C4-2B (cell line): ENCODE data around the gene S1PR3.

Experiments
- H3K27ac ChIP-seq: fragments of 450-650 bp; 2 replicates; pipeline ENCODE4 v1.5.1; 2017
- CTCF ChIP-seq: fragments of 450-650 bp; conservative IDR thresholded peaks from 2 replicates; pipeline ENCODE4 v1.5.1; 2017; ENCODE audit warnings: mild to moderate bottlenecking
- ZFX ChIP-seq: fragments of 450-650 bp; IDR thresholded peaks from 2 replicates; pipeline ENCODE4 v1.6.1; 2017

Gene S1PR3

GRCh38 chr9:88993871-88994460, 2.7 kb downstream of the S1PR3 start:
- no peak for TF ChIP-seq CTCF
- no peak for TF ChIP-seq ZFX
- H3K27ac ChIP-seq: peak overlapping the region; percentile 5; the same call in 1 of the 2 replicates

GRCh38 chr9:88994469-88995199, 3.4 kb downstream of the S1PR3 start:
- peak overlapping the region; percentile 5; the same call in 1 of the 2 replicates for H3K27ac ChIP-seq
- TF ChIP-seq CTCF: no peak
- no peak for TF ChIP-seq ZFX

- no peak overlapping the region for H3K27ac ChIP-seq
- TF ChIP-seq ZFX (no peak), CTCF (no peak)
These were observed 3.9 kb downstream of the S1PR3 start for GRCh38 chr9:88995200-88995577.

GRCh38 chr9:88995627-88996026, 4.4 kb downstream of the S1PR3 start:
- no peak overlapping the region for H3K27ac ChIP-seq
- TF ChIP-seq ZFX (no peak), CTCF (no peak)

- no peak for TF ChIP-seq CTCF
- no peak for TF ChIP-seq ZFX
- H3K27ac ChIP-seq: 0 out of 2 replicates have a peak overlapping the region, but pooled peaks have one; percentile 6
These were observed 5.0 kb downstream of the S1PR3 start for GRCh38 chr9:88996046-88996920.

- TF ChIP-seq CTCF (no peak), ZFX (no peak)
- 0 out of 2 replicates have a peak overlapping the region, but pooled peaks have one; percentile 6 for H3K27ac ChIP-seq
These were observed 5.6 kb downstream of the S1PR3 start for GRCh38 chr9:88996921-88997235.

GRCh38 chr9:88997646-88998045, 6.4 kb downstream of the S1PR3 start:
- TF ChIP-seq ZFX (no peak), CTCF (no peak)
- H3K27ac ChIP-seq: peak overlapping the region; percentile 15; the same call in 1 of the 2 replicates
